CD4-positive, CD25-positive, alpha-beta regulatory T cell (primary cell): ENCODE results near the gene SLC25A44. TPM values are rescaled to one million over a fixed set of nuclear protein-coding genes. Genes with fewer than 3 reads are reported as not detected.
A peak's percentile ranks its signal among the peaks of the same experiment; 100 is the strongest.

Experiments
- ATAC-seq, 2 donors: fragments of 150-1000 bp; cut with Tn5 transposase; one replicate each; pipeline ENCODE4 v1.10.0; 2021; ENCODE audit warnings: low read depth in 2 of 2, moderate number of reproducible peaks in 2 of 2, moderate library complexity in 1 of 2
- DNase-seq, 3 donors: peaks; one replicate each; pipeline versions ENCODE4 v3.0.0 to v3.0.0-alpha.2; 2012 to 2022; ENCODE audit warnings: mixed read lengths in 1 of 3
- H3K27ac ChIP-seq: one replicate; pipeline ENCODE4 v1.7.0; 2013; ENCODE audit warnings: mild to moderate bottlenecking, low read length; ENCODE audit not compliant: insufficient read depth, poor library complexity, severe bottlenecking
- H3K27me3 ChIP-seq: one replicate; pipeline ENCODE4 v1.7.0; 2013; ENCODE audit warnings: low read length; ENCODE audit not compliant: control insufficient read depth, insufficient read depth
- H3K36me3 ChIP-seq: one replicate; pipeline ENCODE4 v1.7.0; 2013; ENCODE audit warnings: mild to moderate bottlenecking, low read length, moderate library complexity; ENCODE audit not compliant: control insufficient read depth, insufficient read depth
- H3K4me1 ChIP-seq: 2 replicates; pipeline ENCODE4 v1.7.0; 2013; ENCODE audit warnings: mild to moderate bottlenecking, low read length; ENCODE audit not compliant: insufficient read depth, control insufficient read depth, poor library complexity, severe bottlenecking
- H3K4me3 ChIP-seq: one replicate; pipeline ENCODE4 v1.7.0; 2013; ENCODE audit warnings: low read depth, mild to moderate bottlenecking, low read length, moderate library complexity
- H3K9me3 ChIP-seq, 2 experiments: 1 replicate in 1 of 2; 2 replicates in 1 of 2; pipeline ENCODE4 v1.7.0; 2013; ENCODE audit warnings: low read length in 2 of 2, mild to moderate bottlenecking in 1 of 2, moderate library complexity in 1 of 2; ENCODE audit not compliant: control insufficient read depth in 2 of 2
- H3K27ac Mint-ChIP-seq, 3 donors: one replicate each; pipeline ENCODE4 v1.8.0; 2020 to 2022; ENCODE audit warnings: mild to moderate bottlenecking in 3 of 3, mixed read lengths in 3 of 3, moderate library complexity in 2 of 3
- H3K27me3 Mint-ChIP-seq: one replicate; pipeline ENCODE4 v1.8.0; 2022; ENCODE audit warnings: mild to moderate bottlenecking, mixed read lengths
- H3K36me3 Mint-ChIP-seq: one replicate; pipeline ENCODE4 v1.8.0; 2020; ENCODE audit warnings: mixed read lengths
- H3K4me1 Mint-ChIP-seq, 4 donors: one replicate each; pipeline ENCODE4 v1.8.0; 2020 to 2022; ENCODE audit warnings: mixed read lengths in 4 of 4, mild to moderate bottlenecking in 1 of 4
- H3K4me3 Mint-ChIP-seq, 4 donors: one replicate each; pipeline ENCODE4 v1.8.0; 2020 to 2022; ENCODE audit warnings: mild to moderate bottlenecking in 4 of 4, mixed read lengths in 4 of 4, moderate library complexity in 3 of 4
- H3K9me3 Mint-ChIP-seq, 7 donors: one replicate each; pipeline ENCODE4 v1.8.0; 2020 to 2022; ENCODE audit warnings: mixed read lengths in 7 of 7, mild to moderate bottlenecking in 3 of 7, moderate library complexity in 2 of 7
- polyA plus RNA-seq, 4 donors: library from polyadenylated mRNA; unstranded; fragments of 300-500 nt; fragmentation: Illumina TruSeq; gene quantifications; one replicate each; pipeline ENCODE4 v1.2.3, GENCODE V29; 2021
- total RNA-seq: library from RNA; stranded (reverse); gene quantifications from one replicate; pipeline ENCODE4 v1.2.3, GENCODE V29; 2022

Gene SLC25A44
- total and polyA plus RNA-seq, 5 donors from 2014 or later, result 8.2 to 21.3 (median 13.2) TPM

- Mint-ChIP-seq H3K9me3 (no peaks in the 10 kb centered on the region), H3K27ac (no peak overlapping the region), H3K4me3 (no peak overlapping the region), H3K4me1 (peaks cover 0 to 5% (median 0%) of the 10 kb centered on the region in 4 donors), H3K36me3 (peaks cover 22% of the 10 kb centered on the region), H3K27me3 (no peaks in the 10 kb centered on the region)
- H3K9me3 ChIP-seq, result no peaks in the 10 kb centered on the region
- H3K36me3 ChIP-seq, result peaks cover 41% of the 10 kb centered on the region
- H3K27ac ChIP-seq, result no peak overlapping the region
- no peak overlapping the region for H3K4me3 ChIP-seq
- no peak for DNase-seq
- H3K27me3 ChIP-seq, result no peaks in the 10 kb centered on the region
- ATAC-seq, result no peak
- H3K4me1 ChIP-seq, result no peaks in the 10 kb centered on the region
Measured at GRCh38 chr1:156233426-156234127, 39.7 kb downstream of the SLC25A44 start.

GRCh38 chr1:156236164-156236563 lies 42.3 kb downstream of the SLC25A44 start:
- Mint-ChIP-seq H3K9me3 (no peaks in the 10 kb centered on the region), H3K27ac (no peak overlapping the region)

DNA sequence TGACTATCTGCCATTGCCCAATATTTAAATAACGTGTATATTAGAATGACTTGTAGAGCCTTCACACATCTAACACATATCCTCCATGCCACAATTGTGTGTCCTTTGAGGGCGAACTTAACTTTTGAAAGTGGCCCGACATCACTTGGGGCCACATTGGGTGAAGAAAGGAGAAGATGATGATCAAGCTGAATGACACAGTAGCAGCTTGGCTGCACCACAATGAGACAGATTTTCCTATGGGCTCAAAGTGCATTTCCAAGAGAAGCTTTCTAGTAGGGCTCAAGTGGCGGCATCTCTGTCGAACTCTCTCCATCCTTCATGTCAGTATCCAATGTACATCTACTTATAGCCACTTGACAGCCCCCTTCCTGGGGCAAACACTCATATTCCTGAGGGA lies 44.3 kb downstream of the SLC25A44 start:
- Histone ChIP-seq H3K4me1 (no peaks in the 10 kb centered on the region), H3K9me3 (no peaks in the 10 kb centered on the region), H3K27me3 (no peaks in the 10 kb centered on the region), H3K27ac (no peak overlapping the region), H3K36me3 (peaks cover 48% of the 10 kb centered on the region), H3K4me3 (no peak overlapping the region)
- peaks cover 22% of the 10 kb centered on the region for H3K36me3 Mint-ChIP-seq
- no peaks in the 10 kb centered on the region for H3K4me1 Mint-ChIP-seq
- no peak overlapping the region for H3K27ac Mint-ChIP-seq
- no peaks in the 10 kb centered on the region for H3K27me3 Mint-ChIP-seq
- ATAC-seq, result no peak
- H3K4me3 Mint-ChIP-seq, result no peak overlapping the region
- no peak for DNase-seq
- H3K9me3 Mint-ChIP-seq, result no peaks in the 10 kb centered on the region

More at GRCh38 chr1:156236164-156236563, 42.3 kb downstream of the SLC25A44 start:
- no peak for ATAC-seq
- Mint-ChIP-seq H3K4me3 (no peak overlapping the region), H3K27me3 (no peaks in the 10 kb centered on the region), H3K4me1 (no peaks in the 10 kb centered on the region), H3K36me3 (peaks cover 22% of the 10 kb centered on the region)
- DNase-seq, result no peak
- Histone ChIP-seq H3K36me3 (peaks cover 48% of the 10 kb centered on the region), H3K27ac (no peak overlapping the region), H3K9me3 (no peaks in the 10 kb centered on the region), H3K4me1 (no peaks in the 10 kb centered on the region), H3K27me3 (no peaks in the 10 kb centered on the region), H3K4me3 (no peak overlapping the region)

GRCh38 chr1:156241311-156241811 lies 47.5 kb downstream of the SLC25A44 start:
- H3K4me1 ChIP-seq, result peaks cover 16% of the 10 kb centered on the region
- ATAC-seq (no peak), DNase-seq (no peak)
- peaks cover 31% of the 10 kb centered on the region for H3K36me3 ChIP-seq
- Mint-ChIP-seq H3K27me3 (no peaks in the 10 kb centered on the region), H3K4me1 (peaks cover 0 to 14% (median 8%) of the 10 kb centered on the region in 4 donors), H3K9me3 (no peaks in the 10 kb centered on the region), H3K36me3 (peaks cover 18% of the 10 kb centered on the region), H3K27ac (no peak overlapping the region), H3K4me3 (no peak overlapping the region)
- H3K4me3 ChIP-seq, result no peak overlapping the region
- no peaks in the 10 kb centered on the region for H3K9me3 ChIP-seq
- H3K27me3 ChIP-seq, result no peaks in the 10 kb centered on the region
- no peak overlapping the region for H3K27ac ChIP-seq

- Mint-ChIP-seq H3K27me3 (no peaks in the 10 kb centered on the region), H3K27ac (peak within 1 kb of the TSS in 1 of 3 donors; percentile 94), H3K4me3 (no peak within 1 kb of the TSS), H3K4me1 (peaks cover 0 to 14% (median 8%) of the 10 kb centered on the region in 4 donors), H3K9me3 (no peaks in the 10 kb centered on the region), H3K36me3 (peaks cover 17% of the 10 kb centered on the region)
- DNase-seq (no peak), ATAC-seq (no peak)
- H3K4me1 ChIP-seq, result peaks cover 21% of the 10 kb centered on the region
- no peak within 1 kb of the TSS for H3K4me3 ChIP-seq
- no peak within 1 kb of the TSS for H3K27ac ChIP-seq
- no peaks in the 10 kb centered on the region for H3K27me3 ChIP-seq
- peaks cover 25% of the 10 kb centered on the region for H3K36me3 ChIP-seq
- H3K9me3 ChIP-seq, result no peaks in the 10 kb centered on the region
Measured at GRCh38 chr1:156241926-156242325, 48.0 kb downstream of the SLC25A44 start, which contains the start of gene BGLAP. Gene BGLAP, plus strand, starts transcription at chr1:156242184. Its CDS starts 48 bp downstream, at chr1:156242232.

GRCh38 chr1:156242738-156243137 lies 48.8 kb downstream of the SLC25A44 start:
- H3K27me3 ChIP-seq, result no peaks in the 10 kb centered on the region
- H3K36me3 Mint-ChIP-seq, result peaks cover 12% of the 10 kb centered on the region
- no peak overlapping the region for H3K4me3 Mint-ChIP-seq
- peaks cover 21% of the 10 kb centered on the region for H3K36me3 ChIP-seq
- no peaks in the 10 kb centered on the region for H3K9me3 ChIP-seq
- peak overlapping the region in 1 of 3 donors; percentile 94 for H3K27ac Mint-ChIP-seq
- peaks cover 0 to 14% (median 8%) of the 10 kb centered on the region in 4 donors for H3K4me1 Mint-ChIP-seq
- peaks cover 21% of the 10 kb centered on the region for H3K4me1 ChIP-seq
- no peak for DNase-seq
- ATAC-seq, result no peak
- no peaks in the 10 kb centered on the region for H3K27me3 Mint-ChIP-seq
- no peak overlapping the region for H3K27ac ChIP-seq
- H3K4me3 ChIP-seq, result no peak overlapping the region
- no peaks in the 10 kb centered on the region for H3K9me3 Mint-ChIP-seq

- peaks cover 9% of the 10 kb centered on the region for H3K36me3 ChIP-seq
- H3K27ac ChIP-seq, result no peak overlapping the region
- Mint-ChIP-seq H3K36me3 (peaks cover 6% of the 10 kb centered on the region), H3K27ac (no peak overlapping the region), H3K9me3 (no peaks in the 10 kb centered on the region), H3K27me3 (no peaks in the 10 kb centered on the region), H3K4me1 (peaks cover 0 to 14% (median 8%) of the 10 kb centered on the region in 4 donors), H3K4me3 (no peak overlapping the region)
- no peaks in the 10 kb centered on the region for H3K27me3 ChIP-seq
- no peak for ATAC-seq
- peaks cover 21% of the 10 kb centered on the region for H3K4me1 ChIP-seq
- no peak for DNase-seq
- H3K9me3 ChIP-seq, result no peaks in the 10 kb centered on the region
- no peak overlapping the region for H3K4me3 ChIP-seq
Measured at GRCh38 chr1:156244126-156244525, 50.2 kb downstream of the SLC25A44 start.

- peak overlapping the region; percentile 62 to 79 (median 72) for H3K27ac Mint-ChIP-seq
- H3K9me3 ChIP-seq, result no peaks in the 10 kb centered on the region
- H3K36me3 Mint-ChIP-seq, result peaks cover 3% of the 10 kb centered on the region
- H3K4me3 ChIP-seq, result no peak overlapping the region
- peak overlapping the region in 3 of 4 donors; percentile 32 to 74 (median 53) for H3K4me3 Mint-ChIP-seq
- peaks cover 3% of the 10 kb centered on the region for H3K36me3 ChIP-seq
- ATAC-seq (no peak), DNase-seq (no peak)
- peaks cover 21% of the 10 kb centered on the region for H3K4me1 ChIP-seq
- no peak overlapping the region for H3K27ac ChIP-seq
- no peaks in the 10 kb centered on the region for H3K27me3 Mint-ChIP-seq
- no peaks in the 10 kb centered on the region for H3K27me3 ChIP-seq
- peaks cover 0 to 14% (median 11%) of the 10 kb centered on the region in 4 donors for H3K4me1 Mint-ChIP-seq
- no peaks in the 10 kb centered on the region for H3K9me3 Mint-ChIP-seq
Measured at GRCh38 chr1:156244712-156245111, 50.8 kb downstream of the SLC25A44 start.
